Measurements from ENCODE around the gene SLC49A3. TPM values are rescaled to one million over a fixed set of nuclear protein-coding genes. Genes with fewer than 3 reads are reported as not detected.
"Not testable (repeated sequence)": the region's sequence is repeated elsewhere in the genome, so short reads cannot be mapped to it uniquely, and the experiment has no call there.

The SLC49A3 gene
- polyA plus RNA-seq, 1 experiment, result 2.8 TPM

- ChIA-PET CTCF (interaction anchor here (1.9 kb wide), 1 partner anchor 9 kb away, joined by 17 read pairs; no protein-coding TSS in a partner anchor), POLR2A (no interaction called here)
- TF ChIP-seq CTCF (IDR thresholded peaks at IDR 0.05; ENCODE audit: insufficient read depth, low read depth, low read length), result no peak
- Histone ChIP-seq H3K4me3 (ENCODE audit: low read depth, low read length) (no peak overlapping the region), H3K36me3 (ENCODE audit: control insufficient read depth, insufficient read depth, low read length) (peaks cover 38% of the 10 kb centered on the region), H3K27me3 (ENCODE audit: control insufficient read depth, insufficient read depth, low read length) (no peaks in the 10 kb centered on the region)
- no peak for DNase-seq (ENCODE audit: low read depth)
Measured at GRCh38 chr4:733631-733980, 44.7 kb upstream of the SLC49A3 start.

GRCh38 chr4:732911-733630 is 44.1 kb upstream of the SLC49A3 start:
- H3K36me3 ChIP-seq (ENCODE audit: control insufficient read depth, insufficient read depth, low read length), result peaks cover 40% of the 10 kb centered on the region
- H3K27me3 ChIP-seq (ENCODE audit: control insufficient read depth, insufficient read depth, low read length), result no peaks in the 10 kb centered on the region
- no peak for TF ChIP-seq CTCF (IDR thresholded peaks at IDR 0.05; ENCODE audit: insufficient read depth, low read depth, low read length)
- CTCF ChIA-PET, result interaction anchor here (1.9 kb wide), 1 partner anchor 10 kb away, joined by 17 read pairs; no protein-coding TSS in a partner anchor
- no peak for DNase-seq (ENCODE audit: low read depth)
- no peak overlapping the region for H3K4me3 ChIP-seq (ENCODE audit: low read depth, low read length)
- POLR2A ChIA-PET, result no interaction called here

GRCh38 chr4:732486-732885 is 43.5 kb upstream of the SLC49A3 start:
- TF ChIP-seq CTCF (IDR thresholded peaks at IDR 0.05; ENCODE audit: insufficient read depth, low read depth, low read length), result no peak
- DNase-seq (ENCODE audit: low read depth), result no peak
- H3K27me3 ChIP-seq (ENCODE audit: control insufficient read depth, insufficient read depth, low read length), result no peaks in the 10 kb centered on the region
- ChIA-PET POLR2A (no interaction called here), CTCF (no interaction called here)
- no peak overlapping the region for H3K4me3 ChIP-seq (ENCODE audit: low read depth, low read length)
- peaks cover 38% of the 10 kb centered on the region for H3K36me3 ChIP-seq (ENCODE audit: control insufficient read depth, insufficient read depth, low read length)

- POLR2A ChIA-PET; H3K4me3 ChIP-seq (ENCODE audit: low read depth, low read length); CTCF ChIA-PET; H3K27me3 ChIP-seq (ENCODE audit: control insufficient read depth, insufficient read depth, low read length); DNase-seq (ENCODE audit: low read depth): not testable (repeated sequence)
- peaks cover 35% of the 10 kb centered on the region for H3K36me3 ChIP-seq (ENCODE audit: control insufficient read depth, insufficient read depth, low read length)
Measured at GRCh38 chr4:731954-732353, 43.0 kb upstream of the SLC49A3 start.

- POLR2A ChIA-PET; H3K27me3 ChIP-seq (ENCODE audit: control insufficient read depth, insufficient read depth, low read length); DNase-seq (ENCODE audit: low read depth); H3K4me3 ChIP-seq (ENCODE audit: low read depth, low read length): not testable (repeated sequence)
- peaks cover 35% of the 10 kb centered on the region for H3K36me3 ChIP-seq (ENCODE audit: control insufficient read depth, insufficient read depth, low read length)
- CTCF ChIA-PET, result interaction anchor here (2.2 kb wide), 1 partner anchor 12 kb away, joined by 6 read pairs; no protein-coding TSS in a partner anchor
Measured at GRCh38 chr4:730946-731904, 42.3 kb upstream of the SLC49A3 start.

GRCh38 chr4:730511-730910 is 41.6 kb upstream of the SLC49A3 start:
- ChIA-PET POLR2A (no interaction called here), CTCF (interaction anchor here (2.2 kb wide), 1 partner anchor 12 kb away, joined by 6 read pairs; no protein-coding TSS in a partner anchor)
- DNase-seq (ENCODE audit: low read depth), result no peak
- Histone ChIP-seq H3K36me3 (ENCODE audit: control insufficient read depth, insufficient read depth, low read length) (peaks cover 34% of the 10 kb centered on the region), H3K4me3 (ENCODE audit: low read depth, low read length) (no peak overlapping the region), H3K27me3 (ENCODE audit: control insufficient read depth, insufficient read depth, low read length) (no peaks in the 10 kb centered on the region)
- TF ChIP-seq CTCF (IDR thresholded peaks at IDR 0.05; ENCODE audit: insufficient read depth, low read depth, low read length), result no peak
